Liver (tissue), 9 donors: Measurements from ENCODE around the gene KRTAP17-1. TPM values are rescaled to one million over a fixed set of nuclear protein-coding genes. Genes with fewer than 3 reads are reported as not detected.

Source experiments
- DNase-seq: peaks from one replicate; pipeline ENCODE4 v3.0.0-alpha.2; 2017; ENCODE audit warnings: low spot score
- H3K27ac ChIP-seq, 2 donors: one replicate each; pipeline ENCODE4 v1.7.0; 2013; ENCODE audit warnings: inconsistent platforms in 2 of 2, low read length in 2 of 2, control low read depth in 1 of 2, low read depth in 1 of 2, mild to moderate bottlenecking in 1 of 2
- H3K27me3 ChIP-seq, 4 donors: one replicate each; pipeline versions ENCODE4 v1.6.1 to v1.7.0; 2013; ENCODE audit warnings: low read length in 3 of 4, inconsistent platforms in 1 of 4, mild to moderate bottlenecking in 1 of 4, moderate library complexity in 1 of 4; ENCODE audit not compliant: control insufficient read depth in 4 of 4, insufficient read depth in 4 of 4
- H3K36me3 ChIP-seq, 4 donors: one replicate each; pipeline versions ENCODE4 v1.6.1 to v1.7.0; 2013; ENCODE audit warnings: low read length in 3 of 4, mild to moderate bottlenecking in 3 of 4, low read depth in 1 of 4, moderate library complexity in 1 of 4; ENCODE audit not compliant: control insufficient read depth in 4 of 4, insufficient read depth in 3 of 4
- H3K4me1 ChIP-seq, 4 donors: one replicate each; pipeline versions ENCODE4 v1.6.1 to v1.7.0; 2013; ENCODE audit warnings: low read length in 3 of 4, mild to moderate bottlenecking in 3 of 4, moderate library complexity in 1 of 4; ENCODE audit not compliant: control insufficient read depth in 4 of 4, insufficient read depth in 4 of 4
- H3K4me3 ChIP-seq, 3 donors: one replicate each; pipeline versions ENCODE4 v1.6.1 to v1.7.0; 2013; ENCODE audit warnings: low read length in 3 of 3, control low read depth in 1 of 3, low read depth in 1 of 3, mild to moderate bottlenecking in 1 of 3
- H3K9ac ChIP-seq, 2 donors: one replicate each; pipeline ENCODE4 v1.7.0; 2013; ENCODE audit warnings: low read length in 2 of 2, mild to moderate bottlenecking in 2 of 2, moderate library complexity in 2 of 2, control low read depth in 1 of 2, low read depth in 1 of 2
- H3K9me3 ChIP-seq, 4 donors: one replicate each; pipeline versions ENCODE4 v1.6.1 to v1.7.0; 2013; ENCODE audit warnings: low read length in 3 of 4; ENCODE audit not compliant: control insufficient read depth in 4 of 4
- FOXA1 ChIP-seq: IDR thresholded peaks from 2 replicates; pipeline ENCODE4 v1.6.1; 2016; ENCODE audit warnings: antibody characterized with exemption
- FOXA2 ChIP-seq: IDR thresholded peaks from 2 replicates; pipeline ENCODE4 v1.6.1; 2016; ENCODE audit warnings: antibody characterized with exemption
- HNF4A ChIP-seq, 2 donors: conservative IDR thresholded peaks; 2 replicates each; pipeline ENCODE4 v1.6.1; 2016; ENCODE audit warnings: antibody characterized with exemption in 2 of 2, mild to moderate bottlenecking in 2 of 2
- HNF4G ChIP-seq: IDR thresholded peaks from 2 replicates; pipeline ENCODE4 v1.6.1; 2016; ENCODE audit warnings: antibody characterized with exemption
- JUND ChIP-seq, 2 donors: IDR thresholded peaks; 2 replicates each; pipeline ENCODE4 v1.6.1; 2016; ENCODE audit warnings: antibody characterized with exemption in 2 of 2
- MAX ChIP-seq: IDR thresholded peaks from 2 replicates; pipeline ENCODE4 v1.6.1; 2016; ENCODE audit warnings: antibody characterized with exemption
- NR2F2 ChIP-seq: IDR thresholded peaks from 2 replicates; pipeline ENCODE4 v1.6.1; 2016; ENCODE audit warnings: antibody characterized with exemption
- RAD21 ChIP-seq, 2 donors: IDR thresholded peaks; 2 replicates each; pipeline ENCODE4 v1.6.1; 2016; ENCODE audit warnings: antibody characterized with exemption in 2 of 2, mild to moderate bottlenecking in 2 of 2
- REST ChIP-seq: IDR thresholded peaks from 2 replicates; pipeline ENCODE4 v1.6.1; 2016; ENCODE audit warnings: antibody characterized with exemption, mild to moderate bottlenecking
- RXRA ChIP-seq, 2 donors: IDR thresholded peaks; 2 replicates each; pipeline ENCODE4 v1.6.1; 2017 to 2018; ENCODE audit warnings: antibody characterized with exemption in 2 of 2, mild to moderate bottlenecking in 1 of 2
- SP1 ChIP-seq: IDR thresholded peaks from 2 replicates; pipeline ENCODE4 v1.6.1; 2018; ENCODE audit warnings: antibody characterized with exemption, mild to moderate bottlenecking
- TAF1 ChIP-seq: conservative IDR thresholded peaks from 2 replicates; pipeline ENCODE4 v1.6.1; 2016; ENCODE audit warnings: antibody characterized with exemption, mild to moderate bottlenecking
- YY1 ChIP-seq: IDR thresholded peaks from 2 replicates; pipeline ENCODE4 v1.6.1; 2016; ENCODE audit warnings: antibody characterized with exemption, mild to moderate bottlenecking
- ZBTB33 ChIP-seq: IDR thresholded peaks from 2 replicates; pipeline ENCODE4 v1.6.1; 2016; ENCODE audit warnings: antibody characterized with exemption
- WGBS: extraction: QIAGEN DNeasy Blood & Tissue Kit; methylation state at CpG from one replicate; pipeline ENCODE4 v1.1.7; 2013; 5-methylcytosine and 5-hydroxymethylcytosine counted together
- polyA plus RNA-seq, 2 donors: library from polyadenylated mRNA; stranded (reverse) in 1 of 2; unstranded in 1 of 2; fragments of 200-250 nt in 1 of 2; fragments of >200 nt in 1 of 2; fragmentation: Nextera tagmentation in 1 of 2; extraction: Ambion mirVana in 1 of 2; gene quantifications; one replicate each; pipeline versions ENCODE4 v1.2.1 to v1.2.3, GENCODE V29; 2013 to 2015
- total RNA-seq, 2 donors: library from RNA; depleted of rRNA; stranded (reverse); fragments of >200 nt; gene quantifications; one replicate each; pipeline ENCODE4 v1.2.3, GENCODE V29; 2014
- TF ChIP-seq, protein P1 (sequence below): fragments of 150-350 bp; IDR thresholded peaks from 2 replicates; pipeline ENCODE4 v1.5.1; 2017; ENCODE audit warnings: improper control_type of control experiment, low read depth, low read length; ENCODE audit not compliant: missing input control
- donor health status: healthy.
- donor health status: healthy.
- donor health status: healthy.
- donor health status: healthy.
- donor health status: healthy.

The KRTAP17-1 gene
- total RNA-seq = not detected
- polyA plus RNA-seq = not detected

DNA sequence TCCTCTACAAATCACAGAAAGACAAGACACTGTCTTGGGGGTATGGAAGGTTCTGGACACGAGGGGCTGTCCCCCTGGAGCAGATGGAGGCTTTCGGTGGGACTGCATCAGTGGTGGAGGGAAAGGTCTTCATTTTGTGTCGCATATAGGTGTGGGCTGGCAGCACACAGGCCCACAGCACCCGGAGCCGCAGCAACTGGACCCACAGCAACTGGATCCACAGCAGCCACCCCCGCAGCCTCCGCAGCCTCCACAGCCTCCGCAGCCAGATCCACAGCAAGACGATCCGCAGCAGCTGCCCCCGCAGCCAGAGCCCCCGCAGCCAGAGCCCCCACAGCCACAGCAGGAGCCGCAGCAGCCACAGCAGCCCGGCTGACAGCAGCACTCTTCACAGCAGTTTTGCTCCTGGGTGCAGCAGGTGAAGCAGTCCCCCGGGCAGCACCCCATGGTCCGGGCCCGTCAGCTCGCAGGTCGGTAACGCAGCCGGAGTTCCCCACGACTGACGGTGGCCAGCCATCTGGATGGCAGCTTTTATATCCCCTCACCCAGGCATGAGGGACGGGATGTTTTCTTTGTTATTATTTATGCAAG is at the start of gene KRTAP17-1:
Gene KRTAP17-1, minus strand, starts transcription at position 507 of the 591 bp plus-strand sequence. Its CDS starts 60 bp downstream, at position 447.
- 81% methylated on average over 24 of the region's 24 CpGs for WGBS
- H3K27me3 ChIP-seq = peaks cover 0 to 4% (median 0%) of the 10 kb centered on the region in 4 donors
- no peaks in the 10 kb centered on the region for H3K4me1 ChIP-seq
- no peak within 1 kb of the TSS for H3K27ac ChIP-seq
- TF ChIP-seq YY1 (no peak), FOXA2 (no peak), RXRA (IDR thresholded peaks at IDR 0.05) (no peak), SP1 (no peak), HNF4G (no peak), NR2F2 (no peak), JUND (IDR thresholded peaks at IDR 0.05) (no peak)
- H3K9ac ChIP-seq = no peak within 1 kb of the TSS
- no peak for DNase-seq
- H3K36me3 ChIP-seq = no peaks in the 10 kb centered on the region
- peaks cover 0 to 5% (median under 1%) of the 10 kb centered on the region in 4 donors for H3K9me3 ChIP-seq
- no peak within 1 kb of the TSS for H3K4me3 ChIP-seq

DNA sequence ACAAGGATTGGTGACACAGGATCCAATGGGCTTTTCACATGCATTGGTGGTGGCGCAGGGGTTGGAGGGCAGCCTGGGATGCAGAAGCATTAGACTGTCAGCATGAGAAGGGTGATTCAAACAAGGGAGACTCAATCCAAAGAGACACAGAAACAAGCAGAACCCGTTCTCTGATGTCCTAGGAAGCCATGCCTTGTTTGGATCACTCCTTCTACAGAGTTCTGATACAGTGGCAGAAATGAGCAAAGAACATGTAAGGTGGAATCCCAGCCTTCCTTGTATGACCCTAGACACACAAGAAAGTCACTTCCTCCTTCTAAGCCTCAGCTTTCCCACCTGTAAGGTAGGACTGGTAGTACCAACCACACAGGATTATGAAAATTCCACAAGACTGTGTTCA is 48.4 kb upstream of the KRTAP17-1 start:
- 90% methylated on average over 2 of the region's 2 CpGs for WGBS
- DNase-seq = no peak
- H3K27ac ChIP-seq = no peak overlapping the region
- TF ChIP-seq REST (no peak), NR2F2 (no peak)
- H3K9ac ChIP-seq = no peak overlapping the region
- no peak overlapping the region for H3K4me3 ChIP-seq
- no peaks in the 10 kb centered on the region for H3K27me3 ChIP-seq
- H3K9me3 ChIP-seq = no peaks in the 10 kb centered on the region
- H3K36me3 ChIP-seq = no peaks in the 10 kb centered on the region
- no peaks in the 10 kb centered on the region for H3K4me1 ChIP-seq

- Histone ChIP-seq H3K4me1 (no peaks in the 10 kb centered on the region), H3K9ac (no peak overlapping the region), H3K4me3 (no peak overlapping the region), H3K27ac (no peak overlapping the region), H3K27me3 (peaks cover 0 to 3% (median 0%) of the 10 kb centered on the region in 4 donors), H3K9me3 (peaks cover 0 to 6% (median 0%) of the 10 kb centered on the region in 4 donors), H3K36me3 (no peaks in the 10 kb centered on the region)
- WGBS = 83% methylated on average over 5 of the region's 5 CpGs
- DNase-seq = no peak
- TF ChIP-seq TAF1 = no peak
- no peak for TF ChIP-seq HNF4G
- TF ChIP-seq FOXA1 = no peak
- no peak for TF ChIP-seq RAD21 (IDR thresholded peaks at IDR 0.05)
- TF ChIP-seq SP1 = no peak
- no peak for TF ChIP-seq HNF4A (conservative IDR thresholded peaks at IDR 0.05)
- no peak for TF ChIP-seq NR2F2
- no peak for TF ChIP-seq REST
- TF ChIP-seq MAX = no peak
- TF ChIP-seq ZBTB33 = no peak
- no peak for TF ChIP-seq JUND (IDR thresholded peaks at IDR 0.05)
- TF ChIP-seq FOXA2 = no peak
- TF ChIP-seq, protein P1, sequence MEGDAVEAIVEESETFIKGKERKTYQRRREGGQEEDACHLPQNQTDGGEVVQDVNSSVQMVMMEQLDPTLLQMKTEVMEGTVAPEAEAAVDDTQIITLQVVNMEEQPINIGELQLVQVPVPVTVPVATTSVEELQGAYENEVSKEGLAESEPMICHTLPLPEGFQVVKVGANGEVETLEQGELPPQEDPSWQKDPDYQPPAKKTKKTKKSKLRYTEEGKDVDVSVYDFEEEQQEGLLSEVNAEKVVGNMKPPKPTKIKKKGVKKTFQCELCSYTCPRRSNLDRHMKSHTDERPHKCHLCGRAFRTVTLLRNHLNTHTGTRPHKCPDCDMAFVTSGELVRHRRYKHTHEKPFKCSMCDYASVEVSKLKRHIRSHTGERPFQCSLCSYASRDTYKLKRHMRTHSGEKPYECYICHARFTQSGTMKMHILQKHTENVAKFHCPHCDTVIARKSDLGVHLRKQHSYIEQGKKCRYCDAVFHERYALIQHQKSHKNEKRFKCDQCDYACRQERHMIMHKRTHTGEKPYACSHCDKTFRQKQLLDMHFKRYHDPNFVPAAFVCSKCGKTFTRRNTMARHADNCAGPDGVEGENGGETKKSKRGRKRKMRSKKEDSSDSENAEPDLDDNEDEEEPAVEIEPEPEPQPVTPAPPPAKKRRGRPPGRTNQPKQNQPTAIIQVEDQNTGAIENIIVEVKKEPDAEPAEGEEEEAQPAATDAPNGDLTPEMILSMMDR = no peak
These were observed 44.9 kb upstream of the KRTAP17-1 start for GRCh38 chr17:41360296-41360995.
